ENCODE measurements around the gene LYPD6.

LYPD6 gene

GRCh38 chr2:149430743-149431736, 100.7 kb downstream of the LYPD6 start:
- Mint-ChIP-seq H3K36me3 (no peaks in the 10 kb centered on the region), H3K4me3 (no peak overlapping the region), H3K4me1 (no peaks in the 10 kb centered on the region), H3K27me3 (peaks cover 5 to 6% of the 10 kb centered on the region in 2 donors), H3K9me3 (peaks cover 0 to 3% of the 10 kb centered on the region in 2 donors), H3K27ac (no peak overlapping the region)
- DNase-seq (no peak), ATAC-seq (replicated peaks) (no peak)

DNA sequence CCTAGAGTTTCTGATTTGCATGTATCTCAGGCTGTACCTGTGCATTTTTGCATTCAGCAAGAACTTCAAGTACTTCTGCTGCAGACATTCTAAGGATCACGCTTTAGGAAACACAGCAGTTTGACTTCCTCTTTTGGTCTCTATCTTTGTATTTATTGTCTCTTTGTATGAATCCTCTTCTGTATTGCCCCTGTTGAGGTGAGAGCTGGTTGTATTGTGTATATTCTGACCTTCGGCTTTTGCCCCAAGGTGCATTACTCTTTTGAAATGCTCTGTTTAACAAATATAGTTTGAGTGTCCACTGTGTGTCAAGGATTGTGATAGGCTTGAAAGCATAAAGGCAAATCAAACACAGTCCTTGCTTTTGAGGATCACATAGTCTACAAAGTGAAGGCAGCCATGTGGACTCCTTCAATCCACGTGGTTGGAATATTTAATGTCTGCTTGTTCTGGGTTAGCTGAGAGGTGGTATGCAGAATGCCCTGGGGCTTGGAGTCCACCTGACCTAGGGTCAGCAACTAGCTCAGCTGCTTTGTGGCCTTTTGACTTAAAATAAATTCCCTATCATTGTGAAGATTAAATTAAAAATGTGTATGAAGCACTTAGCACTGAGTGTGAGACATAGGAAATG, 108.1 kb downstream of the LYPD6 start:
- ATAC-seq (replicated peaks) (no peak), DNase-seq (no peak)
- no peaks in the 10 kb centered on the region for H3K36me3 Mint-ChIP-seq
- H3K4me3 Mint-ChIP-seq: no peak overlapping the region
- no peaks in the 10 kb centered on the region for H3K4me1 Mint-ChIP-seq
- no peaks in the 10 kb centered on the region for H3K9me3 Mint-ChIP-seq
- no peak overlapping the region for H3K27ac Mint-ChIP-seq
- H3K27me3 Mint-ChIP-seq: no peaks in the 10 kb centered on the region

GRCh38 chr2:149441255-149441654, 110.9 kb downstream of the LYPD6 start:
- no peaks in the 10 kb centered on the region for H3K9me3 Mint-ChIP-seq
- H3K36me3 Mint-ChIP-seq: no peaks in the 10 kb centered on the region
- H3K27me3 Mint-ChIP-seq: no peaks in the 10 kb centered on the region
- H3K4me3 Mint-ChIP-seq: no peak overlapping the region
- ATAC-seq (replicated peaks): no peak
- no peak for DNase-seq
- no peak overlapping the region for H3K27ac Mint-ChIP-seq
- H3K4me1 Mint-ChIP-seq: no peaks in the 10 kb centered on the region

DNA sequence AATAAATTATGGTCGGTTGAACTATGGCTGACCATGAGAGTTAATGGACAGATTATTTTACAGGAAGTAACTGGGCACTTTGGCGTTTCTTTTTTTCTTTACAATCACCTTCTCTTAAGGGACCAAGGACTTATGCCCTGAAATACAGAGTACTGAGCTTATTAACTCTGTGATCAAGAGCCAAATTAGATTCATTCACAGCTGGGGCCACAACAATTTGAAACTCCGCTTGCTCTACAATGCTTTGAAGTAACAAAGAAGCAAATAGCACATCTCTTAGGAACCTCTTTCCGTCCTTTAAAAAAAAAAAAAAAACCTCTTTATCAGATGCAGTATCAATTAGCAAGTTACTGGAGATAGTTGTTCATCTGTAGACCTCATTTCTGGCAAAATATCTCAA, 112.0 kb downstream of the LYPD6 start:
- no peak for DNase-seq
- ATAC-seq (replicated peaks): no peak
- no peak overlapping the region for H3K4me3 Mint-ChIP-seq
- H3K27ac Mint-ChIP-seq: no peak overlapping the region
- H3K36me3 Mint-ChIP-seq: no peaks in the 10 kb centered on the region
- H3K9me3 Mint-ChIP-seq: no peaks in the 10 kb centered on the region
- no peaks in the 10 kb centered on the region for H3K27me3 Mint-ChIP-seq
- H3K4me1 Mint-ChIP-seq: no peaks in the 10 kb centered on the region

GRCh38 chr2:149443150-149443549, 112.8 kb downstream of the LYPD6 start:
- no peaks in the 10 kb centered on the region for H3K9me3 Mint-ChIP-seq
- no peak for DNase-seq
- no peaks in the 10 kb centered on the region for H3K27me3 Mint-ChIP-seq
- H3K36me3 Mint-ChIP-seq: no peaks in the 10 kb centered on the region
- no peak overlapping the region for H3K27ac Mint-ChIP-seq
- no peak overlapping the region for H3K4me3 Mint-ChIP-seq
- H3K4me1 Mint-ChIP-seq: no peaks in the 10 kb centered on the region
- no peak for ATAC-seq (replicated peaks)

GRCh38 chr2:149446748-149447147, 116.4 kb downstream of the LYPD6 start:
- no peaks in the 10 kb centered on the region for H3K36me3 Mint-ChIP-seq
- no peak for DNase-seq
- no peak overlapping the region for H3K27ac Mint-ChIP-seq
- H3K9me3 Mint-ChIP-seq: no peaks in the 10 kb centered on the region
- no peaks in the 10 kb centered on the region for H3K27me3 Mint-ChIP-seq
- no peak for ATAC-seq (replicated peaks)
- H3K4me1 Mint-ChIP-seq: peaks cover 0 to under 1% of the 10 kb centered on the region in 2 donors
- H3K4me3 Mint-ChIP-seq: no peak overlapping the region

DNA sequence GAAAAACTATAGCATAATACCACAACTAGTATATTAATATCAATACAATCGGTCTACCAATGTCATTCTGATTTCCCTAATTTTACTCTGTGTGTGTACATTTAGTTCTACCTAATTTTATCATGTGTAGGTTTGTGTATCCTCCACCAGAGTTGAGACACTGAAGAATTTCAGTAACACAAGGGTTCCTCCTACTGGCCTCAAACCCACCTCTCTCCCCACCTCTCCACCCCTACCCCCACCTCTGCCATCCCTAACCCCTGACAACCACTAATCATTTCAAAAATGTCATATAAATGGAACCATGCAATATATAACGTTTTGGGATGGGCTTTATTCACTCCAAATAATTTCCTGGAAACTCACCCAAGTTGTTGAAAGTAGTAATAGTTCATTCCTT, 117.9 kb downstream of the LYPD6 start:
- DNase-seq: no peak
- H3K4me3 Mint-ChIP-seq: no peak overlapping the region
- H3K9me3 Mint-ChIP-seq: no peaks in the 10 kb centered on the region
- H3K36me3 Mint-ChIP-seq: no peaks in the 10 kb centered on the region
- ATAC-seq (replicated peaks): no peak
- no peak overlapping the region for H3K27ac Mint-ChIP-seq
- H3K27me3 Mint-ChIP-seq: no peaks in the 10 kb centered on the region
- peaks cover 0 to 1% of the 10 kb centered on the region in 2 donors for H3K4me1 Mint-ChIP-seq

GRCh38 chr2:149449017-149449416, 118.6 kb downstream of the LYPD6 start:
- DNase-seq (no peak), ATAC-seq (replicated peaks) (no peak)
- H3K27me3 Mint-ChIP-seq: no peaks in the 10 kb centered on the region
- H3K4me1 Mint-ChIP-seq: peaks cover 0 to 1% of the 10 kb centered on the region in 2 donors
- no peak overlapping the region for H3K27ac Mint-ChIP-seq
- H3K9me3 Mint-ChIP-seq: no peaks in the 10 kb centered on the region
- no peaks in the 10 kb centered on the region for H3K36me3 Mint-ChIP-seq
- no peak overlapping the region for H3K4me3 Mint-ChIP-seq

DNA sequence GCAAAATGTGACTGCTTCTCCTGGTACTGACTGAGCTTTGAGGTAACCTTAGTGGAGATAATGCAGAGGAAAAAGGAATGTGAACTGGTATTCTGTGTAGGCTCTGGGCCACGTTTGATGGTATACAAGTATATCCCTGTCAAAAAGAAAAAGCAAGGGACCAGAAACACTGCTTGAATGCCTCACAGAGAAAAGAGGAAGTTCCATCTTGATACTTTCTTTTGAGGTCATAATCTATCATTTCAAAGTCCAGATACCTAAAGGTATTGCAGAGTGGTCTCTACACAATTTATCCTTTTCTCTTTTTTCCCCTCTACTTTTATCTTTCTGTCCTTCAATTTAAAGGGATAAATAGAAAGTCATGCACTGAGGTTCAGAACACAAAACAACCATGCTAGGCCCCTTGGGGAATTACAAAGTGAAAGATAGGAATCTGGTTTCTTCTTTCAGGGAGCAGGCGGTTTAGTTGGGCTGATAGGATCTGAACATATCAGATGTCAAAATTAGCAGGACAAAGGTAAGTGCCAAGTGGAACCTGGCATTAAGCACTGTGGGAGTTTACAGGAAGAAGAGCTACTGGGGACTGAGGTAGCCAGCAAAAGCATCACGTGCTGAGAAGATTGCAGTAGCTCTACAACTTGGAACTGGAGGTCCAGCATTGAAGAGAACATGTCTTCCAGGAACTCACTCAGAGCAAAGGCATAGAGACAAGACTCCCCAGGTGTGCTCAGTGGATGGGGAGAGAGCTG, 121.2 kb downstream of the LYPD6 start:
- no peaks in the 10 kb centered on the region for H3K9me3 Mint-ChIP-seq
- no peaks in the 10 kb centered on the region for H3K36me3 Mint-ChIP-seq

GRCh38 chr2:149456285-149456684, 125.9 kb downstream of the LYPD6 start:
- ATAC-seq (replicated peaks) (no peak), DNase-seq (no peak)
- Mint-ChIP-seq H3K27me3 (no peaks in the 10 kb centered on the region), H3K27ac (no peak overlapping the region), H3K36me3 (peaks cover 0 to 7% of the 10 kb centered on the region in 2 donors), H3K4me3 (no peak overlapping the region), H3K4me1 (peaks cover 0 to 1% of the 10 kb centered on the region in 2 donors), H3K9me3 (peaks cover 15 to 18% of the 10 kb centered on the region in 2 donors)

More for the DNA sequence above, 121.2 kb downstream of the LYPD6 start:
- no peaks in the 10 kb centered on the region for H3K27me3 Mint-ChIP-seq
- ATAC-seq (replicated peaks) (no peak), DNase-seq (no peak)
- H3K4me3 Mint-ChIP-seq: no peak overlapping the region
- H3K27ac Mint-ChIP-seq: no peak overlapping the region
- H3K4me1 Mint-ChIP-seq: peaks cover 0 to 1% of the 10 kb centered on the region in 2 donors

DNA sequence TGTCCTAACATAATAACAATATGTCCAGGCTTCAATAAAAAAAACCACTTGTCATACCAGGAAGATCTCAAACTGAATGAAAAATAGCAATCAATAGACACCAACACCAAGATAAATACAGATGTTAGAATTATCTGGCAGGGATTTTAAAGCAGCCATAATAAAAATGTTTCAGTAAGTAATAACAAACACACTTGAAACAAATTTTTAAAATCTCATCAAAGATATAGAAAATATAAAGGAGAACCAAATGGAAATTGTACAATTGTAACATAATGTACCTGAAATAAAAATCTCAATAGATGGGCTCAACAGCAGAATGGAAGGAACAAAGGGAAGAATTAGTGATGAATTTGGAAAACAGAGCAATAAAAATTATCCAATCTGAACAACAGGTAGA, 128.1 kb downstream of the LYPD6 start:
- no peak overlapping the region for H3K27ac Mint-ChIP-seq
- no peaks in the 10 kb centered on the region for H3K4me1 Mint-ChIP-seq
- H3K27me3 Mint-ChIP-seq: no peaks in the 10 kb centered on the region
- ATAC-seq (replicated peaks): no peak
- no peak for DNase-seq
- H3K9me3 Mint-ChIP-seq: peaks cover 18% of the 10 kb centered on the region in 2 donors
- no peak overlapping the region for H3K4me3 Mint-ChIP-seq
- peaks cover 0 to 7% of the 10 kb centered on the region in 2 donors for H3K36me3 Mint-ChIP-seq

GRCh38 chr2:149463328-149464002, 133.1 kb downstream of the LYPD6 start:
- no peaks in the 10 kb centered on the region for H3K27me3 Mint-ChIP-seq
- ATAC-seq (replicated peaks) (peak in 1 of 2 donors; percentile 25), DNase-seq (no peak)
- peaks cover 14 to 15% of the 10 kb centered on the region in 2 donors for H3K9me3 Mint-ChIP-seq
- H3K4me3 Mint-ChIP-seq: no peak overlapping the region
- H3K36me3 Mint-ChIP-seq: peaks cover 0 to 4% of the 10 kb centered on the region in 2 donors
- H3K4me1 Mint-ChIP-seq: no peaks in the 10 kb centered on the region
- no peak overlapping the region for H3K27ac Mint-ChIP-seq

GRCh38 chr2:149464396-149464795, 134.0 kb downstream of the LYPD6 start:
- Mint-ChIP-seq H3K4me3 (no peak overlapping the region), H3K4me1 (no peaks in the 10 kb centered on the region), H3K36me3 (no peaks in the 10 kb centered on the region), H3K27ac (no peak overlapping the region), H3K9me3 (peaks cover 7 to 9% of the 10 kb centered on the region in 2 donors), H3K27me3 (no peaks in the 10 kb centered on the region)
- DNase-seq: no peak
- no peak for ATAC-seq (replicated peaks)

GRCh38 chr2:149465873-149466272, 135.5 kb downstream of the LYPD6 start:
- no peak for DNase-seq
- H3K4me1 Mint-ChIP-seq: no peaks in the 10 kb centered on the region
- no peak overlapping the region for H3K4me3 Mint-ChIP-seq
- H3K27me3 Mint-ChIP-seq: no peaks in the 10 kb centered on the region
- no peak overlapping the region for H3K27ac Mint-ChIP-seq
- H3K36me3 Mint-ChIP-seq: no peaks in the 10 kb centered on the region
- no peak for ATAC-seq (replicated peaks)
- peaks cover 0 to 3% of the 10 kb centered on the region in 2 donors for H3K9me3 Mint-ChIP-seq

Measured in stimulated activated naive B cell treated with anti-CD40 and anti-IgM and Interleukin-4, amounts not matched to agents 10 μg/mL and 1 μg/mL and 100 μg/mL, for 72 hours (primary cell).